ENCODE measurements around the gene ODF2L. TPM values are rescaled to one million over a fixed set of nuclear protein-coding genes. Genes with fewer than 3 reads are reported as not detected.

ODF2L gene
- total RNA-seq, 1 donor from 2014 or later = 28.2 TPM

DNA sequence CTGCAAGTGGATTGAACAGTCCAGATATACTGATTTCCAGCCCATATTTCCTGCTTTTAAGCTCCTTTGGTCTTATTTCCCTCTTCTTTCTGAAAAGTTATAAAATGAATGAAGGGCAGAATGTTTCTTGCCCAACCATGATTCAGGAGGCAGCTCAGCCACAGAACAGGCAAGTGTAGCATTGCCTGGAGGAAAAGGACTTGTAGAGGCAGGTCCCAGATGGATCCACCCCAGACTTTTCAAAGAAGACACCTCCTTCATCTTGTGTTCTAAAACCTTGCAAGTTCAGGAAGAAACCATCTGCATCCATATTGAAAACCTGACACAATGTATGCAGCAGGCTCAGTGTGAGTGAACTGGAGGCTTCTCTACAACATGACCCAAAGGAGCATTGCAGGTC lies 27.8 kb upstream of the ODF2L start, which contains the start of gene CLCA2:
Gene CLCA2 (plus strand): TSS at position 299 of the 400 bp plus-strand sequence. CDS start 77 bp downstream, at position 376.
- Mint-ChIP-seq H3K9me3 (ENCODE audit: low read depth) (no peaks in the 10 kb centered on the region), H3K27me3 (ENCODE audit: low read depth) (no peaks in the 10 kb centered on the region), H3K4me1 (ENCODE audit: low read depth) (peaks cover 5% of the 10 kb centered on the region), H3K4me3 (ENCODE audit: unreplicated experiment) (no peak within 1 kb of the TSS), H3K27ac (ENCODE audit: unreplicated experiment) (no peak within 1 kb of the TSS), H3K36me3 (ENCODE audit: low read depth) (no peaks in the 10 kb centered on the region)
- TF ChIP-seq, protein P1, sequence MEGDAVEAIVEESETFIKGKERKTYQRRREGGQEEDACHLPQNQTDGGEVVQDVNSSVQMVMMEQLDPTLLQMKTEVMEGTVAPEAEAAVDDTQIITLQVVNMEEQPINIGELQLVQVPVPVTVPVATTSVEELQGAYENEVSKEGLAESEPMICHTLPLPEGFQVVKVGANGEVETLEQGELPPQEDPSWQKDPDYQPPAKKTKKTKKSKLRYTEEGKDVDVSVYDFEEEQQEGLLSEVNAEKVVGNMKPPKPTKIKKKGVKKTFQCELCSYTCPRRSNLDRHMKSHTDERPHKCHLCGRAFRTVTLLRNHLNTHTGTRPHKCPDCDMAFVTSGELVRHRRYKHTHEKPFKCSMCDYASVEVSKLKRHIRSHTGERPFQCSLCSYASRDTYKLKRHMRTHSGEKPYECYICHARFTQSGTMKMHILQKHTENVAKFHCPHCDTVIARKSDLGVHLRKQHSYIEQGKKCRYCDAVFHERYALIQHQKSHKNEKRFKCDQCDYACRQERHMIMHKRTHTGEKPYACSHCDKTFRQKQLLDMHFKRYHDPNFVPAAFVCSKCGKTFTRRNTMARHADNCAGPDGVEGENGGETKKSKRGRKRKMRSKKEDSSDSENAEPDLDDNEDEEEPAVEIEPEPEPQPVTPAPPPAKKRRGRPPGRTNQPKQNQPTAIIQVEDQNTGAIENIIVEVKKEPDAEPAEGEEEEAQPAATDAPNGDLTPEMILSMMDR (IDR thresholded peaks at IDR 0.05) = no peak
- DNase-seq (ENCODE audit: low spot score) = no peak

DNA sequence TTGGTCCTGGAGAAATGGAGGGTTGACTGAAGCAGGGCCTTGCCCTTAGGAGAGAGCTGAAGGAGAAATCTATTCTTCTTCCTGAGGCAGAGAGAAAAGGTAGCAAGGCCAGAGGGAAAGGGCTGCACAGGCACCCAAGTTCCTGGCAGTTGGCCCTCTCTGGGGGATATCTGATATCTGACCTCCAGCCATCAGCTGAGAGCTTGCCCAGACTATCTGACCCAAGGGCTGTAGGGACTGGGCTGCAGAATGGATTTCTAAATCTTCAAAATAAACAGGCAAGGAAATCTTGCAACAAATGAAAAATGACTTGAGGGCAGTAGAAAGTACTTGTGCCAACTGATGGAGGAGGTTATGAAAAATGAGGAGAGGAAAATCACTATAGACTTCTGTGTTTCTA lies 27.4 kb upstream of the ODF2L start:
- Mint-ChIP-seq H3K27me3 (ENCODE audit: low read depth) (no peaks in the 10 kb centered on the region), H3K27ac (ENCODE audit: unreplicated experiment) (no peak overlapping the region), H3K4me3 (ENCODE audit: unreplicated experiment) (no peak overlapping the region), H3K36me3 (ENCODE audit: low read depth) (no peaks in the 10 kb centered on the region), H3K4me1 (ENCODE audit: low read depth) (peaks cover 5% of the 10 kb centered on the region), H3K9me3 (ENCODE audit: low read depth) (no peaks in the 10 kb centered on the region)
- DNase-seq (ENCODE audit: low spot score) = no peak
- TF ChIP-seq, protein P1 (IDR thresholded peaks at IDR 0.05) = no peak

DNA sequence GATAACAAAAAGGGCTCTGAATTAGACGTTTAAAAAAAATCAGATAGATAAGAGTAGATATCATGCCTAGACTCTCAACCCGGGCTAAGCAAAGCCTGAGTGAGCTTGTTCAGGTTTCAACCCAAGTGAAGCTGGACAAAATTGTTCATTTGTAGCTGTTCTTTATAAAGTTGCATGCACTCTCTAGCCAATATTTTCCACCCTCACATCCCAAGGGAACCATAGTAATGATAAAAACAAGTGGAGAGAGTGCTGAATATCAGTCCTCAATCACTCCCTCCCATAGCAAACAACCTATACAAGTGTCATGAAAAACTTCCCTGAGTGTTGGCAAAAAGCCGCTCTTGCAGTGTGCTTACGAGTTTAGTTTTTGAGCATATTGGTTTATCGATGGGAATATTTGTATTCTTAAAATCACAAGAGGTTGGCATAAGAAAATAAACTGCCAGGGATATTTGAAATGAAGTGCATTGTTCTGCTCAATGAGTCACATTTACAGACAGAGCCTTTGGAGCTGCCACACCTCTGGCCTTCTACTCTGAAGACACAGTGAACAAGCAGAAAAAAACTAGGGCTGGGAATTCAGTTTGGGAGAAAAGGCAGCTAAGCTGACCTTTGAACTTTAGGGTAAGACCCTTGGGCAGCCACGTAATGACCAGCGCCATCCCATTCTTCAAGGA lies 25.6 kb upstream of the ODF2L start:
- Mint-ChIP-seq H3K27me3 (ENCODE audit: low read depth) (no peaks in the 10 kb centered on the region), H3K4me1 (ENCODE audit: low read depth) (peaks cover 5% of the 10 kb centered on the region), H3K4me3 (ENCODE audit: unreplicated experiment) (no peak overlapping the region), H3K9me3 (ENCODE audit: low read depth) (no peaks in the 10 kb centered on the region), H3K36me3 (ENCODE audit: low read depth) (no peaks in the 10 kb centered on the region), H3K27ac (ENCODE audit: unreplicated experiment) (no peak overlapping the region)
- TF ChIP-seq, protein P1 (IDR thresholded peaks at IDR 0.05) = no peak
- DNase-seq (ENCODE audit: low spot score) = no peak

DNA sequence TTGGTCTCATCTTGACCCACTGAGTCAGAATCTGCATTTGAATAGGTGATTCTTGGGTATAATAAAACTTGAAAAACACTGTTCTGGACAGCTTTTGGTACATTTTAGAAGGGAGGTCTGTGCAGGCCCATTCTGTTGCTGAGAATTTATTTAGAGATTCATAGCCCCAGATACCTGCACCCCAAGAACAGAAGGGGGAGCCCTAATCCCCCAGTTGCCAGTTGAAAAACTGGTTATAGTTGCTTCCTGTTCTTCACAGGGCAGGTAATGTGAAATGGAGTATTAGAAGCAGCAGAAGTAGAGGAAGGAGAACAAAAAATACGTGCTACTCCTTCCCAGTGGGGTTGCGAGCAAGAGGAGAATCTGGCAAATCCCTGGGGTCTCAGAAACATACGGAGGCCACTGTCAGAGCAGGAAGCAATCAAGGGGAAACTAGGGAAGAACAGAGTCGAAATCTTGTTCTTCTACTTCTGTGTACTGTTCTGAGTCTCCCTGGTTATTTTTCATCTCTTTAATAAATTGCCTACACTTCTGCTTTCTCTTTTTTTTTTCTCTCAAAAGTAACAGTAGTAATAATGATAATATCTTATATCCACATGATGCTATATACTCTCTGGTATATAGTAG lies 23.3 kb upstream of the ODF2L start:
- Mint-ChIP-seq H3K27me3 (ENCODE audit: low read depth) (no peaks in the 10 kb centered on the region), H3K4me3 (ENCODE audit: unreplicated experiment) (no peak overlapping the region), H3K36me3 (ENCODE audit: low read depth) (no peaks in the 10 kb centered on the region)

DNA sequence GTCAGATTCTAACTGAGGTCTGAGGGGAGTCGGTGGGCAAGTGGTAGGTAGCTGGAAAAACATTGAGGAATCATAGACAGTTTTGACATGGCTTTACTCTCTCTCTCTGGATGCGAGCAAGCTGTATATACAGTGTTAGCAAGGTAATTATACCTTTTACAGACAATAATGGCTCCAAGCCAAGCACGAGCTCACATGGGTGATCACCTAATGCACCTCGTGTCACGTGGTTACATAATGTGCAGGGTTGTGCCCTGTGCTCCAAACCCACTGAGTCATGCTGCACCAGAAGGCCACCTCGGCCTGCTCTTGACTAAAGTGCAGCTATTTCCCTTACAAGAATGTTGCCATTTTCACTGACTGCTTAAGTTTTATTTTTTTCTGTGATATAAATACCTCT lies 20.2 kb upstream of the ODF2L start:
- no peak overlapping the region for H3K27ac Mint-ChIP-seq (ENCODE audit: unreplicated experiment)
- no peak for DNase-seq (ENCODE audit: low spot score)
- H3K36me3 Mint-ChIP-seq (ENCODE audit: low read depth) = no peaks in the 10 kb centered on the region
- no peak overlapping the region for H3K4me3 Mint-ChIP-seq (ENCODE audit: unreplicated experiment)
- H3K27me3 Mint-ChIP-seq (ENCODE audit: low read depth) = no peaks in the 10 kb centered on the region
- no peaks in the 10 kb centered on the region for H3K9me3 Mint-ChIP-seq (ENCODE audit: low read depth)
- no peaks in the 10 kb centered on the region for H3K4me1 Mint-ChIP-seq (ENCODE audit: low read depth)
- TF ChIP-seq, protein P1 (IDR thresholded peaks at IDR 0.05) = no peak

More for the DNA sequence above, 23.3 kb upstream of the ODF2L start:
- TF ChIP-seq, protein P1 (IDR thresholded peaks at IDR 0.05) = peak; percentile 66
- no peaks in the 10 kb centered on the region for H3K9me3 Mint-ChIP-seq (ENCODE audit: low read depth)
- DNase-seq (ENCODE audit: low spot score) = no peak
- H3K27ac Mint-ChIP-seq (ENCODE audit: unreplicated experiment) = no peak overlapping the region
- H3K4me1 Mint-ChIP-seq (ENCODE audit: low read depth) = peaks cover 5% of the 10 kb centered on the region
